Epithelial cell of esophagus (primary cell): ENCODE measurements around the gene NTMT2.

Experiments used
- DNase-seq: peaks from one replicate; pipeline ENCODE4 v3.0.0; 2010; ENCODE audit warnings: low read depth
- H3K4me3 ChIP-seq: 2 replicates; pipeline ENCODE4 v1.5.1; 2011; ENCODE audit warnings: mild to moderate bottlenecking, low read length, control low read depth
- CTCF ChIP-seq: IDR thresholded peaks from 2 replicates; pipeline ENCODE4 v1.5.1; 2011; ENCODE audit warnings: low read depth, mild to moderate bottlenecking, low read length, control low read depth, inconsistent platforms; ENCODE audit not compliant: insufficient read depth; ENCODE audit errors: missing control alignments

NTMT2 gene

GRCh38 chr1:170174395-170174794 lies 28.6 kb downstream of the NTMT2 start:
- H3K4me3 ChIP-seq: no peak overlapping the region
- TF ChIP-seq CTCF: no peak
- no peak for DNase-seq

- TF ChIP-seq CTCF: no peak
- peak; percentile 1 for DNase-seq
- H3K4me3 ChIP-seq: no peak overlapping the region
Observed at GRCh38 chr1:170175041-170175440, 29.3 kb downstream of the NTMT2 start.

GRCh38 chr1:170175484-170175883 lies 29.7 kb downstream of the NTMT2 start:
- TF ChIP-seq CTCF: no peak

GRCh38 chr1:170176772-170177171 lies 31.0 kb downstream of the NTMT2 start:
- H3K4me3 ChIP-seq: no peak overlapping the region
- no peak for TF ChIP-seq CTCF
- no peak for DNase-seq

More at GRCh38 chr1:170175484-170175883, 29.7 kb downstream of the NTMT2 start:
- DNase-seq: no peak
- H3K4me3 ChIP-seq: no peak overlapping the region

- H3K4me3 ChIP-seq: no peak overlapping the region
- DNase-seq: no peak
- no peak for TF ChIP-seq CTCF
Observed at GRCh38 chr1:170182442-170182841, 36.7 kb downstream of the NTMT2 start.

- no peak for DNase-seq
- TF ChIP-seq CTCF: no peak
- no peak overlapping the region for H3K4me3 ChIP-seq
Observed at GRCh38 chr1:170192546-170192945, 46.8 kb downstream of the NTMT2 start.

- H3K4me3 ChIP-seq: no peak overlapping the region
- no peak for DNase-seq
- TF ChIP-seq CTCF: no peak
Observed at GRCh38 chr1:170194451-170194850, 48.7 kb downstream of the NTMT2 start.
